CD4-positive, alpha-beta T cell treated with Interleukin-12 subunit alpha and Interleukin-12 subunit beta, for 1 hour (primary cell): ENCODE results near the gene ATP2B2.

Experiments used
- DNase-seq: peaks from one replicate; pipeline ENCODE4 v3.0.0-alpha.2; 2020

The ATP2B2 gene

GRCh38 chr3:10423171-10423882 lies 82.1 kb downstream of the ATP2B2 start:
- DNase-seq, result no peak

- DNase-seq, result no peak
Observed at GRCh38 chr3:10421996-10422395, 83.4 kb downstream of the ATP2B2 start.

- no peak for DNase-seq
Observed at GRCh38 chr3:10420745-10421475, 84.5 kb downstream of the ATP2B2 start.

GRCh38 chr3:10419637-10420232 lies 85.7 kb downstream of the ATP2B2 start:
- DNase-seq, result peak; percentile 15

- peak; percentile 16 for DNase-seq
Observed at GRCh38 chr3:10417847-10418246, 87.5 kb downstream of the ATP2B2 start.

- no peak for DNase-seq
Observed at GRCh38 chr3:10416730-10417300, 88.6 kb downstream of the ATP2B2 start.

GRCh38 chr3:10413041-10413440 lies 92.3 kb downstream of the ATP2B2 start:
- no peak for DNase-seq

- no peak for DNase-seq
Observed at GRCh38 chr3:10411598-10412332, 93.6 kb downstream of the ATP2B2 start.

- DNase-seq, result no peak
Observed at GRCh38 chr3:10410383-10411002, 94.9 kb downstream of the ATP2B2 start.

- DNase-seq, result no peak
Observed at GRCh38 chr3:10408680-10409079, 96.7 kb downstream of the ATP2B2 start.

GRCh38 chr3:10407361-10407760 lies 98.0 kb downstream of the ATP2B2 start:
- DNase-seq, result no peak

GRCh38 chr3:10406414-10406813 lies 99.0 kb downstream of the ATP2B2 start:
- DNase-seq, result no peak

GRCh38 chr3:10405816-10406215 lies 99.6 kb downstream of the ATP2B2 start:
- DNase-seq, result no peak

- no peak for DNase-seq
Observed at GRCh38 chr3:10404876-10405275, 100.5 kb downstream of the ATP2B2 start.

GRCh38 chr3:10404377-10404776 lies 101.0 kb downstream of the ATP2B2 start:
- no peak for DNase-seq

- no peak for DNase-seq
Observed at GRCh38 chr3:10401990-10402761, 103.2 kb downstream of the ATP2B2 start.

- no peak for DNase-seq
Observed at GRCh38 chr3:10400749-10401495, 104.5 kb downstream of the ATP2B2 start.

- no peak for DNase-seq
Observed at GRCh38 chr3:10400050-10400748, 105.2 kb downstream of the ATP2B2 start.

GRCh38 chr3:10399634-10400033 lies 105.8 kb downstream of the ATP2B2 start:
- no peak for DNase-seq

- DNase-seq, result no peak
Observed at GRCh38 chr3:10398341-10398740, 107.0 kb downstream of the ATP2B2 start.
